ENCODE data around the gene STXBP5. TPM values are rescaled to one million over a fixed set of nuclear protein-coding genes. Genes with fewer than 3 reads are reported as not detected.

STXBP5 gene
- polyA plus RNA-seq, 1 of the 3 experiments (the other 2 are of a cell fraction) = 9.9 TPM

- TF ChIP-seq CTCF (IDR thresholded peaks at IDR 0.05) (no peak), JUND (IDR thresholded peaks at IDR 0.05) (no peak), TEAD4 (IDR thresholded peaks at IDR 0.05; ENCODE audit: borderline replicate concordance, insufficient read depth) (no peak), GABPA (IDR thresholded peaks at IDR 0.05; ENCODE audit: low read depth) (no peak)
Measured at GRCh38 chr6:147214248-147215227, 10.3 kb downstream of the STXBP5 start (continued).

DNA sequence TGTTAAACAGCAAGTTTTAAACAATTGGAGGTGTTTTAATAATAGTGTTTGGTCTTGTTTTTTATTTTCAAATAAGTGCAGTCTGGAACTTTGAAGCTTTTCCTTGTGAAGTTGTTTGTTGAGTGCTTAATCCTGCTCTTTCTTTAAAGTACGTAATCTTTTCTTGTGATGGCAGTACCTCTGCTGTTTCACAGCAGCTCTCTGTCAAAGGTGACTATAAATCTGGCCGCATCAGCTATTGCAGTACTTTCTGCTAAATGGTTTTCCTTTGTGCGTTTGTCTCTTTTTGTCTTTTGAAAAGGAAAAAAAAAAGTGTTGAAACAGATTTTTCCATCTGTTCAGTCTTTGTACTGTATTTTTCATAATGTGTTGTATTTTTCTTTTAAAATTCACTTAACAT lies 12.7 kb downstream of the STXBP5 start:
- ChIA-PET POLR2A (no interaction called here), CTCF (interaction anchor here (0.9 to 1.0 kb wide), 2 partner anchors 9 to 314 kb away, joined by 3 read pairs; no protein-coding TSS in a partner anchor)
- Histone ChIP-seq H3K27me3 (ENCODE audit: insufficient read depth) (no peaks in the 10 kb centered on the region), H3K4me1 (ENCODE audit: control insufficient read depth in 1 of 2, insufficient read depth in 2 of 2, low read depth in 1 of 2, low read length in 1 of 2) (no peaks in the 10 kb centered on the region; a peak in 2 of 4 replicates), H3K27ac (ENCODE audit: low read depth in 2 of 2, low read length in 1 of 2) (no peak overlapping the region; a peak in 1 of 4 replicates), H4K20me1 (ENCODE audit: insufficient read depth) (no peaks in the 10 kb centered on the region; the same call in 1 of the 2 replicates), H3K9me2 (no peaks in the 10 kb centered on the region), H3K9ac (no peak overlapping the region), H3K79me2 (ENCODE audit: insufficient read depth) (peaks cover 95% of the 10 kb centered on the region), H3K9me3 (no peaks in the 10 kb centered on the region), H3K36me3 (replicated peaks in 1 of 2; ENCODE audit: control insufficient read depth in 1 of 2, insufficient read depth in 2 of 2, low read length in 1 of 2) (peaks cover 28 to 51% of the 10 kb centered on the region in 2 experiments), H3K4me3 (ENCODE audit: low read depth in 2 of 2, low read length in 1 of 2) (no peak overlapping the region), H2AFZ (ENCODE audit: low read depth) (no peak overlapping the region), H3K4me2 (no peak overlapping the region), H3F3A (replicated peaks; ENCODE audit: insufficient read depth) (peaks cover 6% of the 10 kb centered on the region)
- TF ChIP-seq RXRA (IDR thresholded peaks at IDR 0.05; ENCODE audit: borderline replicate concordance, low read depth) = no peak
- no peak for TF ChIP-seq EZH2phosphoT487 (IDR thresholded peaks at IDR 0.05; ENCODE audit: borderline replicate concordance, low read depth)
- no peak for TF ChIP-seq EP300 (IDR thresholded peaks at IDR 0.05; ENCODE audit: borderline replicate concordance in 1 of 2, low read depth in 1 of 2, low read length in 1 of 2)
- TF ChIP-seq, protein P1, sequence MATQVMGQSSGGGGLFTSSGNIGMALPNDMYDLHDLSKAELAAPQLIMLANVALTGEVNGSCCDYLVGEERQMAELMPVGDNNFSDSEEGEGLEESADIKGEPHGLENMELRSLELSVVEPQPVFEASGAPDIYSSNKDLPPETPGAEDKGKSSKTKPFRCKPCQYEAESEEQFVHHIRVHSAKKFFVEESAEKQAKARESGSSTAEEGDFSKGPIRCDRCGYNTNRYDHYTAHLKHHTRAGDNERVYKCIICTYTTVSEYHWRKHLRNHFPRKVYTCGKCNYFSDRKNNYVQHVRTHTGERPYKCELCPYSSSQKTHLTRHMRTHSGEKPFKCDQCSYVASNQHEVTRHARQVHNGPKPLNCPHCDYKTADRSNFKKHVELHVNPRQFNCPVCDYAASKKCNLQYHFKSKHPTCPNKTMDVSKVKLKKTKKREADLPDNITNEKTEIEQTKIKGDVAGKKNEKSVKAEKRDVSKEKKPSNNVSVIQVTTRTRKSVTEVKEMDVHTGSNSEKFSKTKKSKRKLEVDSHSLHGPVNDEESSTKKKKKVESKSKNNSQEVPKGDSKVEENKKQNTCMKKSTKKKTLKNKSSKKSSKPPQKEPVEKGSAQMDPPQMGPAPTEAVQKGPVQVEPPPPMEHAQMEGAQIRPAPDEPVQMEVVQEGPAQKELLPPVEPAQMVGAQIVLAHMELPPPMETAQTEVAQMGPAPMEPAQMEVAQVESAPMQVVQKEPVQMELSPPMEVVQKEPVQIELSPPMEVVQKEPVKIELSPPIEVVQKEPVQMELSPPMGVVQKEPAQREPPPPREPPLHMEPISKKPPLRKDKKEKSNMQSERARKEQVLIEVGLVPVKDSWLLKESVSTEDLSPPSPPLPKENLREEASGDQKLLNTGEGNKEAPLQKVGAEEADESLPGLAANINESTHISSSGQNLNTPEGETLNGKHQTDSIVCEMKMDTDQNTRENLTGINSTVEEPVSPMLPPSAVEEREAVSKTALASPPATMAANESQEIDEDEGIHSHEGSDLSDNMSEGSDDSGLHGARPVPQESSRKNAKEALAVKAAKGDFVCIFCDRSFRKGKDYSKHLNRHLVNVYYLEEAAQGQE (IDR thresholded peaks at IDR 0.05; ENCODE audit: low read depth, low read length) = no peak
- no peak for TF ChIP-seq RAD21 (IDR thresholded peaks at IDR 0.05; ENCODE audit: low read length)
- no peak for TF ChIP-seq NRF1 (IDR thresholded peaks at IDR 0.05; ENCODE audit: low read depth, low read length)
- TF ChIP-seq MAX (IDR thresholded peaks at IDR 0.05; ENCODE audit: low read depth) = no peak
- no peak for TF ChIP-seq YY1 (IDR thresholded peaks at IDR 0.05; ENCODE audit: low read depth)
- no peak for TF ChIP-seq FOXJ3 (CRISPR knock-in tag; IDR thresholded peaks at IDR 0.05)
- no peak for TF ChIP-seq IRF3 (IDR thresholded peaks at IDR 0.05; ENCODE audit: low read depth, low read length)
- TF ChIP-seq RFX5 (IDR thresholded peaks at IDR 0.05; ENCODE audit: low read length) = no peak
- TF ChIP-seq RCOR1 (IDR thresholded peaks at IDR 0.05; ENCODE audit: low read length) = no peak
- no peak for TF ChIP-seq CHD2 (IDR thresholded peaks at IDR 0.05; ENCODE audit: low read length, partially characterized antibody)
- WGBS (ENCODE audit: low lambda C conversion rate) = 92% methylated on average over 3 of the region's 3 CpGs
- no peak for DNase-seq

All from SK-N-SH (cell line).